Glutamatergic neuron (in vitro differentiated cells): Measurements from ENCODE around the gene SPATA16. TPM values are rescaled to one million over a fixed set of nuclear protein-coding genes. Genes with fewer than 3 reads are reported as not detected.

Source experiments
- DNase-seq: peaks from one replicate; pipeline ENCODE4 v3.0.0; 2022
- H3K27ac Mint-ChIP-seq: one replicate; pipeline ENCODE4 v1.8.0; 2020; ENCODE audit warnings: mild to moderate bottlenecking, mixed read lengths, inconsistent platforms; ENCODE audit not compliant: unreplicated experiment
- H3K27me3 Mint-ChIP-seq: one replicate; pipeline ENCODE4 v1.8.0; 2020; ENCODE audit warnings: mild to moderate bottlenecking, moderate library complexity, mixed read lengths, inconsistent platforms; ENCODE audit not compliant: unreplicated experiment
- H3K36me3 Mint-ChIP-seq: one replicate; pipeline ENCODE4 v1.8.0; 2020; ENCODE audit warnings: mild to moderate bottlenecking, mixed read lengths, inconsistent platforms; ENCODE audit not compliant: unreplicated experiment
- H3K4me1 Mint-ChIP-seq: one replicate; pipeline ENCODE4 v1.8.0; 2020; ENCODE audit warnings: mild to moderate bottlenecking, low read depth, mixed read lengths, inconsistent platforms; ENCODE audit not compliant: unreplicated experiment
- H3K4me3 Mint-ChIP-seq: one replicate; pipeline ENCODE4 v1.8.0; 2020; ENCODE audit warnings: mild to moderate bottlenecking, mixed read lengths, inconsistent platforms; ENCODE audit not compliant: unreplicated experiment
- H3K9me3 Mint-ChIP-seq: one replicate; pipeline ENCODE4 v1.8.0; 2020; ENCODE audit warnings: mild to moderate bottlenecking, moderate library complexity, mixed read lengths, inconsistent platforms; ENCODE audit not compliant: unreplicated experiment
- total RNA-seq: library from RNA; stranded (reverse); fragmentation: NEBNext Ultra II Directional; extraction: Animal tissue kit (Norgen Biotek cat#: 25700); gene quantifications from one replicate; pipeline ENCODE4 v1.2.1, GENCODE V29; 2021; ENCODE audit not compliant: unreplicated experiment
- TF ChIP-seq, protein P1 (sequence below): fragments of 200-600 bp; sonication (generic); IDR thresholded peaks from one replicate; pipeline ENCODE4 v1.5.0; 2021; ENCODE audit not compliant: partially characterized antibody, unreplicated experiment

Gene SPATA16
- total RNA-seq, 1 donor from 2014 or later: not detected

DNA sequence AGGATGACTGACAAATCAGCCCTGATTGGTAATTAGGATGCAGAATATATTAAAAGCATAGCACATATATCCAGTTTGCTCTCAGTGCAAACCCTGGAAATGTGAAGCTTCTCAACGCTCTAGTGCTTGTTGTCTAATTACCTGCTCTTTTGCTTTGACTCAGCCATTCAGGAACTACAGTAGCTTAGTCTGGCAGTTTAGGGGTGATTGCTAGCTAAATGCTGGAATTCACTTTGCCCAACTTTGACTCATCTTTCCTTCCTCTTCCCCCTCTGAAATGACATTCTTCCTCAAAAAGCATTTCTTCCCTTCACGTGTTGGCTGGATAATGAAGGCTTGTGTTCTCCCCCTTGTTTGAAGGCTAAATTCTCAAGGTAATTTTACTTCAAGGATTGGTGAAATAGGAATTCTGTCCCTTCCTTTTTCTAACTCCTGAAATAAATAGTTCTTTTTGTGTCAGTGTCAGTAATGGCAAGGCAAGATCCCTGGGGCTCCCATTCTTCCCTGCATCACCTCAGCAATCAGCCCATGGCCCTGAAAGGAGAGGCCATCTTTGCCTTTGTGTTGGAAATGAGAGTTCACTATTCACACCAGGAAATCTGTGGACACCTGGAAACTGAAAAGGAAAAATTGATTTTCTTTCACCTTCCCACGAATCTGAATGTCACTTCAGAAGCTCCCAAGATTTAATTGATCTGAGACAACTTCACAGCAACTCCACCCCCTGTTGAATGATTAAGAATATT lies 286.9 kb downstream of the SPATA16 start:
- H3K4me1 Mint-ChIP-seq: peaks cover 2% of the 10 kb centered on the region
- no peaks in the 10 kb centered on the region for H3K36me3 Mint-ChIP-seq
- H3K9me3 Mint-ChIP-seq: peaks cover 2% of the 10 kb centered on the region
- H3K27ac Mint-ChIP-seq: no peak overlapping the region
- DNase-seq: no peak
- peaks cover 2% of the 10 kb centered on the region for H3K27me3 Mint-ChIP-seq
- no peak overlapping the region for H3K4me3 Mint-ChIP-seq
- TF ChIP-seq, protein P1, sequence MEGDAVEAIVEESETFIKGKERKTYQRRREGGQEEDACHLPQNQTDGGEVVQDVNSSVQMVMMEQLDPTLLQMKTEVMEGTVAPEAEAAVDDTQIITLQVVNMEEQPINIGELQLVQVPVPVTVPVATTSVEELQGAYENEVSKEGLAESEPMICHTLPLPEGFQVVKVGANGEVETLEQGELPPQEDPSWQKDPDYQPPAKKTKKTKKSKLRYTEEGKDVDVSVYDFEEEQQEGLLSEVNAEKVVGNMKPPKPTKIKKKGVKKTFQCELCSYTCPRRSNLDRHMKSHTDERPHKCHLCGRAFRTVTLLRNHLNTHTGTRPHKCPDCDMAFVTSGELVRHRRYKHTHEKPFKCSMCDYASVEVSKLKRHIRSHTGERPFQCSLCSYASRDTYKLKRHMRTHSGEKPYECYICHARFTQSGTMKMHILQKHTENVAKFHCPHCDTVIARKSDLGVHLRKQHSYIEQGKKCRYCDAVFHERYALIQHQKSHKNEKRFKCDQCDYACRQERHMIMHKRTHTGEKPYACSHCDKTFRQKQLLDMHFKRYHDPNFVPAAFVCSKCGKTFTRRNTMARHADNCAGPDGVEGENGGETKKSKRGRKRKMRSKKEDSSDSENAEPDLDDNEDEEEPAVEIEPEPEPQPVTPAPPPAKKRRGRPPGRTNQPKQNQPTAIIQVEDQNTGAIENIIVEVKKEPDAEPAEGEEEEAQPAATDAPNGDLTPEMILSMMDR: no peak

DNA sequence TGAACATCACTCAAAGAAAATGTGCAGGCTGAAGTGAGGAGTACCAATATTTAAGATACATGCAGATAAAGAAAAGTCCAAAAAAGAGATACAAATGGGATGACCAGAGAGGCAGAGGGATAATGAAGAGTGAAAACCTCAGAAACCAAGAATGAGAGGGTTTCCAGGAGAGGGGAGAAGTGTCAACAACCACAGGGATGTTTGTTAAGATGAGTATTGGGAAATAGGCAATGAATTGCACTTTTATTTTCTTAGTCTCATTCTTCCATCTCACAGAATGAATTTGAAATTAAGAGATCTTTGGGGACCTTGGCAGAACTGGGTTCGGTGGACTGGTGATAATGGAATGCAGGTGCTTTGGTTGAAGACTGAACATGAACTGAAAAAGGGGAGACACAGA lies 288.0 kb downstream of the SPATA16 start:
- Mint-ChIP-seq H3K9me3 (peaks cover 2% of the 10 kb centered on the region), H3K4me3 (no peak overlapping the region), H3K27ac (no peak overlapping the region), H3K36me3 (no peaks in the 10 kb centered on the region), H3K4me1 (peaks cover 6% of the 10 kb centered on the region), H3K27me3 (peaks cover 2% of the 10 kb centered on the region)
- no peak for DNase-seq
- TF ChIP-seq, protein P1: no peak

DNA sequence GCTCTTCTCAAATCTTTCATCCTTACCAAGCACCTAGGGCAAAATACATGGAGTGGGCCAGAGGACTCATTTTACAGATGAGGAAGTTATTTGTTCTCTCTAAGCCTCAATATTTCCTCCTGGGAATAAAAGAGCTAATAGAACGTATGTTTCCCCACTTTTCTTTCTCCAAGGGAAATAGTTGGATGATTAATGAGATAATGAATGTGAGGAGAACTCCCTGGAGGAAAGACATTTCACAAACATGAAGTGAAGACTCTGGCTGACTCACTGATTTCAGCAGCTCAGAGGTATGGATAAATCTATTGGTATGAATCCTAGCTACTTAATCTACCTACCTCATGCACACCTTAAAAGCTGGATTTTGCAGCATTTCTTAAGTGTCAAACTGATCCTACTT lies 292.1 kb downstream of the SPATA16 start:
- TF ChIP-seq, protein P1: no peak
- Mint-ChIP-seq H3K36me3 (no peaks in the 10 kb centered on the region), H3K9me3 (no peaks in the 10 kb centered on the region), H3K4me3 (no peak overlapping the region), H3K4me1 (peaks cover 19% of the 10 kb centered on the region), H3K27ac (no peak overlapping the region), H3K27me3 (no peaks in the 10 kb centered on the region)
- DNase-seq: no peak

DNA sequence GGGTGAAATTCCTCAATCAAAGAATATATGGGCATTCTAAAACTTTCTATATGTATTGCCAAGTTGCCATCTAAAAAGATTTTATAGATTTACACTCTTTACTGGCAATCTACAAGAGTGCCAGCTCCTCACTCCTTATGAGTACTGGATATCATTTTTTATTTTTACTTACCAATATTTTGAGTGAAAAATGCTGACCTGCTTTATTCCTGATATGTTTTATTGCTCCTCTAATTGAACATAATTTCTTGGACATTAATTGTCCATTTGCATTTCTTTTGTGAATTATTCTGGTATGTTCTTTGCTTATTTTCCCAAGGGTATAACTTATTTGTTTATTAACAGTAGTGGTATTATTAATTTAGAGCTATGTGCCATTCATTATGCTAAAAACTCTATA lies 293.7 kb downstream of the SPATA16 start:
- Mint-ChIP-seq H3K9me3 (no peaks in the 10 kb centered on the region), H3K4me3 (no peak overlapping the region), H3K27ac (no peak overlapping the region), H3K4me1 (peaks cover 19% of the 10 kb centered on the region), H3K27me3 (no peaks in the 10 kb centered on the region), H3K36me3 (no peaks in the 10 kb centered on the region)
- TF ChIP-seq, protein P1: no peak
- no peak for DNase-seq

- Mint-ChIP-seq H3K4me1 (peaks cover 19% of the 10 kb centered on the region), H3K9me3 (no peaks in the 10 kb centered on the region), H3K36me3 (no peaks in the 10 kb centered on the region), H3K27me3 (no peaks in the 10 kb centered on the region), H3K4me3 (no peak overlapping the region), H3K27ac (peak overlapping the region; percentile 62)
- no peak for DNase-seq
- TF ChIP-seq, protein P1: no peak
Observed at GRCh38 chr3:172846706-172847105, 294.3 kb downstream of the SPATA16 start.
